GM12864 (cell line): ENCODE measurements around the gene CCDC171.

Experiments
- DNase-seq: peaks from one replicate; pipeline ENCODE4 v3.0.0-alpha.2; 2011; ENCODE audit warnings: low read depth
- H3K4me3 ChIP-seq: 2 replicates; pipeline ENCODE4 v1.5.1; 2011; ENCODE audit warnings: mild to moderate bottlenecking, low read depth, low read length, control low read depth
- TF ChIP-seq, protein P1 (sequence below): IDR thresholded peaks from 2 replicates; pipeline ENCODE4 v1.5.1; 2011; ENCODE audit warnings: low read depth, mild to moderate bottlenecking, moderate library complexity, low read length, control low read depth, inconsistent platforms; ENCODE audit errors: missing control alignments

The CCDC171 gene

DNA sequence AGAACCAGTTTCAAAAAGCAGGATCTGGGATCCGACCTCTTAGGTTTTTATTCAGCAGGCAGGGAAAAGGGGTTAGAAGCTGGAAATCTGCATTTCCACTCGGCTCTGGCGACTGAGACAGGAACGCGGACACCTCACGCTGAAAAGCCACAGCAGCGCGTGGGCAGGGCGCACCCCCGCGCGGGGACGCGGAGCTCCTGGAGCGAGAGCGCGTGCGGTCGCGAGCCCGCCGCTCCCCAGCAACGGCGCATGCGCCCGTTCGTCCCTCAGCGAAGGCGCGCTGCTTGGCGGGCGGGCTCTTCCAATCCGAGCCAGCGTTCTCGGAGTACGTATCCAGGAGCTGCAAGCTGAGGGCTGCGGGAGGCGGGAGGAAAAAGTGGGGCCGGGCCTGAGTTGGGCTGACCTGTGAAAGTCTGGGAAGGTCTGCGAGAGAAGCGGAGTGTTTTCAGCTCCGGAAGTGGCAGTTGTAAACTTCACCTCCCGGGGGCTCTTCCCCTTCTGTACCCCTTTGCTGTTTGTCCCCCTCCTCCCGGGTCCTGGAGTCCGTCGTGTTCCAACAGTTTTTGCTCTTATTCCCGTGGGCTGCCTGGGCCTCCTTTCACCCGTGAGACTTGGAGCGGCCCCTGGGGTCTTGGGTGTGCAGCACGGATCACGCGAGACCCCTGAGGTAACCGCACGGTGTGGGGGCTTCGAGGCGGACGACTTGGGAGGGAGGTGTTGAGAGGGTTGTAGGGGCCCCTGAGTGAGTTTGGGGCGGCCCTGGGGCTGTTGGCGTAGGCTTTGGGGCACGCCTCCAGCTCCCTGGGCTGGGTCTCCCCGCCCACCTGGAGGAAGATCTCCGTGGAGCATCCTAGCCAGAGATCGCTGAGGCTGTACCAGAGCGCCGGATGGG, at the start of gene CCDC171:
TSS of gene CCDC171 (plus strand) at position 408 of the 892 bp plus-strand sequence. CDS start 11,046 bp downstream, outside the sequence.
- TF ChIP-seq, protein P1, sequence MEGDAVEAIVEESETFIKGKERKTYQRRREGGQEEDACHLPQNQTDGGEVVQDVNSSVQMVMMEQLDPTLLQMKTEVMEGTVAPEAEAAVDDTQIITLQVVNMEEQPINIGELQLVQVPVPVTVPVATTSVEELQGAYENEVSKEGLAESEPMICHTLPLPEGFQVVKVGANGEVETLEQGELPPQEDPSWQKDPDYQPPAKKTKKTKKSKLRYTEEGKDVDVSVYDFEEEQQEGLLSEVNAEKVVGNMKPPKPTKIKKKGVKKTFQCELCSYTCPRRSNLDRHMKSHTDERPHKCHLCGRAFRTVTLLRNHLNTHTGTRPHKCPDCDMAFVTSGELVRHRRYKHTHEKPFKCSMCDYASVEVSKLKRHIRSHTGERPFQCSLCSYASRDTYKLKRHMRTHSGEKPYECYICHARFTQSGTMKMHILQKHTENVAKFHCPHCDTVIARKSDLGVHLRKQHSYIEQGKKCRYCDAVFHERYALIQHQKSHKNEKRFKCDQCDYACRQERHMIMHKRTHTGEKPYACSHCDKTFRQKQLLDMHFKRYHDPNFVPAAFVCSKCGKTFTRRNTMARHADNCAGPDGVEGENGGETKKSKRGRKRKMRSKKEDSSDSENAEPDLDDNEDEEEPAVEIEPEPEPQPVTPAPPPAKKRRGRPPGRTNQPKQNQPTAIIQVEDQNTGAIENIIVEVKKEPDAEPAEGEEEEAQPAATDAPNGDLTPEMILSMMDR, result peak; percentile 3
- H3K4me3 ChIP-seq, result peak within 1 kb of the TSS; percentile 90
- DNase-seq, result peak; percentile 73

DNA sequence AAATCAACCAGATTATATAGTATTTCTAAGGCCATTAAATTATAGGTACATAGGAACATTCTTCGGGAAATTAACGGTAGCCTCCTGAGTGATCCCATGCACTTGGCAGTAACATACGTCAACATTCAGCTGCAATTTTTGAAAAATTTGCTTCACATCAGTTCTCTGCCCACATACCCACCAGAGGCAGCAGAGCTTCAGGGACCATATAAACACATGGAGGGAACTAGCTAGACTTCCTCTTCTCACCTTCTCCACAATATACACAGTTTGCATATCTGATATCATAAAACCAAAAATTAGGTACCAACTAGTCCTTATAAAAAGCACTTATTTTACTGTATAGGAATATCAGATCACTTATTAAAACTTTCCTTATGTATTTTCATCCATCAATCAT, 46.9 kb upstream of the CCDC171 start:
- TF ChIP-seq, protein P1, result peak; percentile 20
- DNase-seq, result no peak
- no peak overlapping the region for H3K4me3 ChIP-seq

DNA sequence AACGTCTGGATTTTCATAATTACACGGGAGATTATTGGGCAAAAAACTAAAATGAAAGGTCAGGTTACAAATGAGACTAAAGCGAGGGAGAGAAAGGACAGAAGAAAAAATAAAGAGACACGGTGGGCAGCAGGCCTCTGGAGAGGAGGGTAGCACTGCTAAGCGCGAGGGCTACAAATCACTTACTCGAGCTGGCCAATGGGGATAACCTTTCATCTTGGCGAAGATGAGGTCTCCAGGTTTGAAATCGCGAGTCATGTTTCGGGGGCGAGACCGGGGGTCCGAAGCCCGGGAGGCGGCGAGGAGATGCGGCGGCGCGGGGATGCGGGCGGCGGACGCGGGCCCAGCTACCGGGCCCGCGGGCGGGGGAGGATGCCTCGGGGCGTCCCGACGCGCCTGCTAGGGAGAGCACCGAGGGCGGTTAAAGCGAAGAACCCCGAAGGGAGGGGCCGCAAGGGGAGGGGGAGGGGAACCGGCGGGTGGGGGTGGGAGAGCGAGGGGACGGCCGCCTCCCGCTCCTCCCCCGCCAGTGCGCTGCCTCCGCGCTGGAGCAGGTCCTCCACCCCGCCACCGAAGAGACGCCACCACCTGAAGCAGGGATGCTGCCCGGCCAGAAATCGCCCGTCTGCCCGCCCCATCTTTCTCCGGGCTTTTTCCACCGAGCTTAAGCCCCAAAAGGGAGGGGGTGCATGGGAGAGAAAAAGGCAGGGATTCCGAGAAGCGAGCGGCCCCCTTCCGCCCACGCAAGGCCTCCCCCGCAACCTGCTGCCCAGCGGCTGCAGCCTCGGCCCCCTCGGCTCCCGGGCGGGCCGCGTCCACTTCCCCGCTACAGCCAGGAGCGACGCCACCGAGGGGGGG, 42.7 kb upstream of the CCDC171 start:
- DNase-seq, result no peak
- peak overlapping the region; percentile 97 for H3K4me3 ChIP-seq
- TF ChIP-seq, protein P1, result no peak

DNA sequence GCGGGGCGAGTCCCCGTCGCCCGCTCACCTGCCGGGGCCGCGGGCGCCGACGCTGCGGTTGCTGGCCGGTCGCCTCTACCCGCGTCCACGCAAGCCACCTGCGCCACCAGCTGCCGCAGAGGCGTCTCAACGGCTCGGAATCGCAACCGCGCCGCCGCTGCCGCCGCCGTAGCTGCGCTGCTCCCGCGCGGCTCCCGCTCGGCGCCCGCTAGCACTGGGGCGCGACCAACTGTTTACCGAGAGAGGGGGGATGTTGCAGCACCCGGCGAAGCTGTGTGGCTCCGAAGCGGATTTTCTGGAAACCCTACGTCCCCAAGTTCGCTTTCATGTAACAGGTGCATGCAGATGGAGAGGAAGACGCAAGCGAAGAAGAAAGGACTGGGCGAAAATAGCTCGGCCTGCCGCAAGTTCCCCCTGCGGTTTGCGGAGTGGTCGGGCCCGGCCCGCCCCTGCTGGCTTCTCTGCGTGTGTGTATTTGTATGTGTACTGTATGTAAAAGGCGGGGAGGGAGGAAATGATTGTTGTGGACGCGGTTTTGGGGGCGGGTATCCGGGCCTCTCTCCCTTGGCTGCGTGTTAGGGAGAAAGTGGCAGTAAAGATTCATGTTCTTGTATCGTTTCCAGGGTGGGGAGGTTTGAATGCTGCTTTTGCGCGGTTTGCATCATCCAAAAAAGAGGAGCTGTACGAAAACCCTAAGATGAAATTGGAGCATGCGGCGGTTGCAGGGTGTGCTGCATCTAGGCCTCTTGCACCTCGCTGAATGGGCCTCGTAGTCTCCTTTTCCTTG, 41.9 kb upstream of the CCDC171 start, which contains the start of gene PSIP1:
TSS of gene PSIP1 (minus strand) at position 182 of the 787 bp plus-strand sequence. CDS start 782 bp downstream, outside the sequence.
- H3K4me3 ChIP-seq, result peak within 1 kb of the TSS; percentile 97
- TF ChIP-seq, protein P1, result no peak
- peak; percentile 84 for DNase-seq

DNA sequence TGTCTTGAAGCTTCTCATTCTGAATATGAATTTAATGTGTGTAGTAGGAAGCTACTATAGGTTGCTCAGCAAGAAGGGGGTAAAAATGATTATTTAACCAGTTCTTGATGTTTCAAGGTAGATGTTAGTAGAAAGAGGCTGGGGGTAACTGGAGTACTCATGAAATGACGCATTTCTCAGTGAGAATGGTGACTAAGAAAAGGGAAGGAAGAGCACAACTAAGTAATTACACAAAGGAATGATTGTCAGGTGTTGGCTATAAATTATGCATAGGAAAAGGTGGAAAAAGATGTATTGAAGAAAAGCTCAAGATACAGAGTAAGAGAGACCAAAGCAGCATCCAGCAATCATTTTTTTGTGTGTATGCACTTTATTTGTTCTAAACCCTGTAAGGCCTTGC, 40.6 kb upstream of the CCDC171 start:
- no peak overlapping the region for H3K4me3 ChIP-seq
- TF ChIP-seq, protein P1, result no peak
- DNase-seq, result no peak

DNA sequence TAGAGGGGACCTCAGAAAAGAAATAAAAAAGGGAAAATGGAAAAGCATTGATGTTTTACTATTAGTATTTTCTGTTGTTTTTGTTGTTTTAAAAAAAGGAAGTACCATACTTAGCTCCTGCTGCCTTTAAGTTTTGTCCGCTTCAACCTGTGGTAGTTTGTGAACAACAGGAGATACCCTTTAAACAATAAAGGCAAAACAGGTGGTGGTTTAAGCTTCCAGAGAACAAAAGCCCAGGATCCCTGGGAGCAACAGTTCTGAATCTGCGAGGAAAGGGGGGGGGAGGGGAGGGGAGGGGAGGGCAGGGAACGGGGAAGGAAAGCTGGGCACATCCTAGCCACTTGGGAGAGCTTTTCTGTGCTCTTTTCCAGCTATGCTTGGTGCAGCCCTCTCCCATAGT, 40.0 kb upstream of the CCDC171 start:
- TF ChIP-seq, protein P1, result no peak
- no peak for DNase-seq
- no peak overlapping the region for H3K4me3 ChIP-seq
